Activated gamma-delta T cell treated with Interleukin-2 at 50 U/mL for 16 hours (primary cell): ENCODE results near the gene CARD10.
"Not testable (repeated sequence)": the region's sequence is repeated elsewhere in the genome, so short reads cannot be mapped to it uniquely, and the experiment has no call there.

Source experiments
- DNase-seq: peaks from one replicate; pipeline ENCODE4 v3.0.0-alpha.2; 2020

CARD10 gene

DNA sequence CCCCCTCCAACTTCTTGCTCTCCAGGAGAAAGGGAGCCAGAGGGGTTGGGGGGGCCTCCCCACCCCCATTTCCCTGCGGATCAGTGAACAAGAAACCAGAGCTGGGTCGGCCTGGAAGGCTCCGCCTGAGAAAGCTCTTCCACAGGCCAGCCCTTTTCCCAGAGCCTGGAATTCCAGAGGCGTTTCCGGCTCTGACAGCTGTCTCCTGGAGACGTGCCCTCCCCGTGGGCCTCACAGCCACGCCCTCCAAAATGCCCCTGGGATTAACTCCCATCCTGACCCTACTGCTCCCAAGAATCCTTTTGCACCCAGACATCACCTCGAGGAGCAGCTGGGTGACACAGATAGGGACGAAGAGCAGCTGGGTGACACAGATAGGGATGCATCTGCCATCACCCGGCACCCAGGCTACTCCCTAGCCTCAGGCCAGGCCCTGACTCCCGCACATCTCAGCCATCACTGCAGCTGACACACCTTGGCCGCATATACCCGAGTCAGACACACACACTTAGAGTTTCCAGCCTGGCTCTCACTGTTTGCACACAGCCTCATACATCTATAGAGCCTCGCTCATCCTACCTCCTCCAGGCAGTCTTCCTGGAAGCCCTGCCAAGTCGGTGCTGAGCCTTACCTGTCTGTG, 33.4 kb upstream of the CARD10 start:
- DNase-seq: no peak

DNA sequence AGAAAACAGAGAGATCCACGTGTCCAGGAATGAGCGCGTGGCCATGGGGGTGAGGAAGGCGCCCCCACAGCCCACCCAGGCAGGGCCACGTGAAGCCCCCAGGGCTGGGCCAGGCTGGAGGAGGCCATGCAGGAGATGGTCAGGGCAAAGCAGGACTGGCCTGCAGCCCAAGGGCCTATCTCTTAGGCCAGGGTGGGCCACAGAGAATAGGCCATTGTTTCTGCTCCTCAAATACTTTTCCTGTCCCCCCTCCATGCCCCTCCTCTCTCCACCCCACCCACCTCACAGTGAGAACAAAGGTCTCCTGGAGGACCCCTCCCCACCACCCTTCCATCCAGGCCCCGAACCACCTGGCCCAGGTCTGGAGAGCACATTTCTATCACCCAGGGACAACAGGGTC, 32.8 kb upstream of the CARD10 start:
- no peak for DNase-seq

- DNase-seq: not testable (repeated sequence)
Measured at GRCh38 chr22:37550921-37551320, 31.7 kb upstream of the CARD10 start.

DNA sequence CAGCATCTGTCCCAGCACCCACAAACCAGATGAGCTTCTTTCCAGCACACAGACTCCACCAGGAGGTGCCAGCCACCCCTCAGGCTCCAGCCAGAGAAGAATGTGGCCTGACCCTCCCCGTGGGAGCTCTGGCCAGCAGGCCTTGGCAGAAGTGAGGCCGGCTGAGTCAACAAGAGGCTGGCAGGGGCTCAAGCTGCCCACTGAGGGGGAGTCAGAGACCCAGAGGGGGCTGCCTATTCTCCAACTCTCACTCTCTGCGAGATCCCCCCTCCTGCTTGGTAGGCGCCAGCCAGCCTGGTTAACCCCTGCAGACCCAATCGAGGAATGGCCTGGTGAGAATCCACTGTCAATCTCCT, 30.5 kb upstream of the CARD10 start:
- DNase-seq: no peak

DNA sequence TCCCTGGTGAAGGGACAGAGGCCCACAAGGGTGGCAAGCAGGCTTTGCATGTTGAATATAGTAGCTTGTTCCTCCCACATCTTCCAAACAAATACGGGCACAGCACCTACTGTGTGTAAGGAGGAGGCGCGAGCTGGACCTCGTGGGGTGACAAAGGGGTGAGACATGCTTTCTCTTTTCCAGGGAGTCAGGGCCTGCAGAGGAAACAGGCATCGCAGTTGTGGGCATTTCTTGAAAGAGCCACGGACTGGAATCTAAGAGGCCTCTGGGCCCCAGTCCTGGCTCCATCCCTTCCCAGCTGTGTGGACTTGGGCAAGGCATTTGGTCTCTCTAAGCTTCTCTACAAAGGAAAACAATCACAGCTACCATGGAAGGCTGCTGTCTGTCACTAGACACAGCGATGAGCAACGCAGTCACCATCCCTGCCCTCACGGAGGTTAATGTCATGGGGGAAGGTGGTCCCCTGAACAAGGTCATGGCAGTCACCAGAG, 28.1 kb upstream of the CARD10 start:
- DNase-seq: no peak

DNA sequence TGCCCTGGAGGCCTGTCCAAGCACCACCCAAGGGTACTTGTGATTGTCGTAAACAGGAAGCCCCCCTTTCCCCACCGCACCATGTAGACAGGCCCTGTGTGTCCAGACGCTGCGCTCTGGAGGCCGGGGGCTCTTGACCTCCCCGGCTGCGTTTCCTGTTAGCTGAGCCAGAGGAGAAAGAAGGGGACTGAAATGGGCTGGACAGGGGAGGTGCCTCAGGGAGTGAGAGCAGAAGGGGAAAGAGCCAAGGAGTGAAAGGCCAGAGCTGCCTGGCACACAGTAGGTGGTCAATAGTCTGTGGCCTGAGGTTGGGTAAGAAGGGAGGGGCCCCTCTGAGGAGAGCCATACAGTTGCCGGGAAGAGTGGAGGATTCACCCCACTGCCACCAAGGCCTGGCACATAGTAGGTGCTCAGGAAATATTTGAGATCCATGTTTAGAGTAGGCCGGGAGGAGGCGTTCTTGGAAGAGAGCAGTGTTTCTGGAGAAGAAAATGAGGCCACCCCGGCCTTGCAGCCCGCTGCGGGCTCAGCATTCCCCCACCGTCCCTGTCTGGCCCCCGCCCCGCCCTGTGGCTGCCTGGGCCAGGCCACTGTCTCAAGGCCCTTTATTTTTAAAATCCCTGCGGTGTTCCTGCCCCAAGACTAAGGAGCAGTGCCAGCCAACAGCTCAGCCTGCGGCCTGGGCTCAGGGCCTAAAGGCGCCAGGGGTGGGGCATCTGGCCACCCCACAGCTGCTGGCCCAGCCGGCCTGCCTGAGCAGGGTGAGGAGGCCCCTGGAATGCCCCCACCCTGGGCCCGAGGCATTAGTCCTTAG, 27.4 kb upstream of the CARD10 start:
- DNase-seq: no peak

GRCh38 chr22:37545703-37546436, 26.7 kb upstream of the CARD10 start:
- DNase-seq: no peak

DNA sequence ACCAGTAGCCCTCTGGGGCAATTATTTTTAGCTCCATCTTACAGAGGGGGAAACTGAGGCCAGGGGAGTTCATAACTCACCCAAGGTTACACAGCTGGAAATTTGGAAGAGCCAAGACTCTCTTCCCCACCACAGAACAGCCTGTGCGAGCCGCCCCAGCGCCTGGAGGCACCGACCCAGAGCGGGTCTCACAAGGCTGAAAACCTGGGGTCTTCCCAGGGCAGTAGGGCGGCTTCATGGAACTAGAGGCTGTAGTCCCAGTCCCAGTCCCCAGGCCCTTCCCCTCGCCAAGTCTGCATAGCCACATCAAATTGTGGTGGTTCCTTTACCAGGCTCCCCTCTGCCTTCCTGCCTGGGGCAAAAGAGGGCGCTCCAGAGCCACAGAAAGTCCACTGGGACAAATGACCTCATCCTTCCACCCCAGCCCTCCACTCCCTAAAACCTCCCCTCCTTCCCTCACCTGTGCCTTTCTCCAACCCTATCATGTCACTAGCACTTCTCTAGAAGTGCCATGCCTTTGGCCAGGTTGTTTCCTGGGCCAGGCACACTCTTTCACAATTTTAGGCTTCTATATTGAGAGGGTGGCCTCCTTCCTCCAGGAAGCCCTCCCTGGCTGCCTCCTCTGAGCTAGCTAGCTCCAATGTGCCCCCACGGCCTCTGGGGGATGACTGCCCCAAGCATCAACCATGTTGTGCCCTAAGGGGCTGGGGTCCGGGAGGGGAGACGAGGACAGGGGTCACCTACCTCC, 25.9 kb upstream of the CARD10 start:
- DNase-seq: peak; percentile 44

DNA sequence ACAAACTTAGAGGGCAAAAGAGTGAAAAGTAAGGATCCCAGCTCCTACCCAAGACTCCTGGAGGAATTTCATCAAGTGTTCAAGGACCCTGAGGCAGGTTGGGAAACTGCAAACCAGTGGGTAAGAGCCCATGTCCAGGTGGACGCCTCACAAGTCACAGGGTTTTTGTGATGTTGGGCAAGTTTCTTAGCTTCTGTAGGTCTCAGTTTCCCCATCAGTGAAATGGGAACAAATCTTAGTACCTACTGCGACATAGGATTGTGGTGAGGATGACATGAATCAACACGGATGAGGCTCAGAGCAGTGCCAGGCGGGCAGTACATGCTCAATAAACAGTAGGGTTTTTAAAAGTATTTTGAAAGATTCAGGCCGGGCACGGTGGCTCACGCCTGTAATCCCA, 23.7 kb upstream of the CARD10 start:
- no peak for DNase-seq

DNA sequence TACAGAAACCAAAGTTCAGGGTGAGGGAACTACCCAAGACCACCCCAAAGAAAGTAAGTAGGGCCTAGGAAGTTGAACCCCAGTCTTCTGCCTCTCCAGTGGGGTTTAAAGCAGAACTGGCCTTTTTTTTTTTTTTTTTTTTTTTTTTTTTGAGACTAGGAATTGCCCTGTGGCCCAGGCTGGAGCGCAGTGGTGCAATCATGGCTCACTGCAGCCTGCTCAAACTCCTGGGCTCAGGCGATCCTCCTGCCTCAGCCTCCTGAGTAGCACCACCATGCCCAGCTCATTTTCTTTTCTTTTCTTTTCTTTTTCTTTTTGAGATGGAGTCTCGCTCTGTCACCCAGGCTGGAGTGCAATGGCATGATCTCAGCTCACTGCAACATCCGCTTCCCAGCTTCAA, 23.2 kb upstream of the CARD10 start:
- not testable (repeated sequence) for DNase-seq

GRCh38 chr22:37539790-37540189, 20.6 kb upstream of the CARD10 start:
- not testable (repeated sequence) for DNase-seq

GRCh38 chr22:37538590-37539357, 19.6 kb upstream of the CARD10 start:
- DNase-seq: peak; percentile 89

- no peak for DNase-seq
Measured at GRCh38 chr22:37535159-37535558, 15.9 kb upstream of the CARD10 start.

DNA sequence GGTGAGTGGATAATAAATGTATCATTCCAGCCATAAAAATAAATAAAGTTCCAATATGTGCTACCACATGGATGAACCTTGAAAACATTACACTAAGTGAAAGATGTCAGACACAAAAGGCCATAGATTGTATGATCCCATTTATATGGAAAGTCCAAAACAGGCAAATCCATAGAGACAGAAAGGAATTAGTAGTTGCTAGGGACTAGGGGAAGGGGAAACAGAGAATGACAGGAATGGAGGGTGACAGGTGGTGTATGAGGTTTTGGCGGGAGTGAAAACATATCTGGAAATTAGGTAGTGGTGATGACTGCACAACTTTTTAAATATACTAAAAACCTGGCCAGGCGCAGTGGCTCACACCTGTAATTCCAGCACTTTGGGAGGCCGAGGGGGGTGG, 15.2 kb upstream of the CARD10 start:
- DNase-seq: no peak

- DNase-seq: no peak
Measured at GRCh38 chr22:37533995-37534394, 14.8 kb upstream of the CARD10 start.

GRCh38 chr22:37529652-37530345, 10.6 kb upstream of the CARD10 start:
- DNase-seq: no peak

DNA sequence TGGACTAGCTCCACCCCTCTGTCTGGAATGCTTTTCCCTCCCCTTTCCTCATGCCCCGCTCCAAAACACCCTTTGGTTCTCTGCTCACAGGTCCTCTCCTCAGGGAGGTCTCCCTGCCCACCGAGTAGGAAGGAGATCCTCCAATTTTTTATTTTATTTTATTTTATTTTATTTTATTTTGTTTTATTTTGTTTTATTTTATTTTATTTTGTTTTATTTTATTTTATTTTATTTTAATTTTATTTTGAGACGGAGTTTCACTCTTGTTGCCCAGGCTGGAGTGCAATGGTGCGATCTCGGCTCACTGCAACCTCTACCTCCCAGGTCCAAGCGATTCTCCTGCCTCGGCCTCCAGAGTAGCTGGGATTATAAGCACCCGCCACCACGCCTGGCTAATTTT, 8.7 kb upstream of the CARD10 start:
- not testable (repeated sequence) for DNase-seq

DNA sequence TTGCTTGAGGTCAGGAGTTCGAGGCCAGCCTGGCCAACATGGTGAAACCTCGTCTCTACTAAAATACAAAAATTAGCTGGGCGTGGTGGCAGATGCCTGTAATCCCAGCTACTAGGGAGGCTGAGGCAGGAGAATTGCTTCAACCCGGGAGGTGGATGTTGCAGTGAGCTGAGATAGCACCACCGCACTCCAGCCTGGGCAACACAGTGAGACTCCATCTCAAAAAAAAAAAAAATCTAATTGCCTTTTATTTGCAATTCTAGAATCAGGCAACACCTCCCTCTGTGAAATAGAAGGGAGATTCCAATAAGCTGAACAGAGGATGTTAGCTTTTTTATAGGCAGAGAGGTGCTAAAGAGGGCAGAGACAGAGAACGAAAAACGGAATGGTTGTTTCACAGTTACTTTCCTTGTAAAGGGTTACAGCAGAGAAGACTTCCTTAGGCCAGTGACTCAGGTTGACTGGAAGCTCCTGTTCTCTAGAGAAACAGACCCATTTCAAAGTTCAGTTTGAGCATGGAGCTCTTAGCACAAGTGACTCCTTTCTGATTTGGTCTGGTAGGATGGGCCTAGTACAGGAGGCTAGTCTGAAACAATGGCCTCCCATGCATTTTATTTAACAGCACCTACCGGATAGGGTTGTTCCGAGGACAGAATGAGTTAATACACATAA, 8.0 kb upstream of the CARD10 start:
- not testable (repeated sequence) for DNase-seq

- no peak for DNase-seq
Measured at GRCh38 chr22:37526376-37526775, 7.2 kb upstream of the CARD10 start.

DNA sequence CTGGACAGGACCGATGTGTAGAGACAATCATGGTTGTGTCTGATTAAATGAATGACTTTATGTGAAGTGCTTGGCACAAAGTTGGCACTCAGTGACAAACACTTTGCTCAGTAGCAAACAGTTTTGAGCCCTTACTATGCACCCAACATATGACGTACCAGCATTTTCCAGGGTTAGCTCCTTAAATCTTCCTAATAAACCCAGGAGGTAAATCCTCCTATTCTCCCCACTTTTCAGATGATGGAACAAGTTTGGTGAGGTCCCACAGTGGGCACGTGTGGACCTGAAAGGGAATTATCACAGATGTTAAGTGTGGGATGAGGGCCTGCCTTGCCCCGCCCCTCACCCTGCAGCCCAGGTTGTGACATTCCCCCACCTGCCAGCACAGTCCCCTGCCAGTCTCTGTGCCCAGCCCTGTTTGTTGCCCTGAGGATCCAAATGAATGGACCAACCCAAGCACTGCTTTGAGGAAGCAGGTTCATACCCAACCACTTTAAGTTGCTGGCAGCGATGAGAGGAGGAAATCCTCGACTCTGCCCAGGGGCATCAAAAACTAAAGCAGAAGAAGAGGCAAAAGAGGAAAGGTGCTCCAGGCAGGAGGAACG, 6.6 kb upstream of the CARD10 start:
- no peak for DNase-seq
